ENCODE measurements around the gene POLE2.
A peak's percentile ranks its signal among the peaks of the same experiment; 100 is the strongest.
"Not testable (repeated sequence)": the region's sequence is repeated elsewhere in the genome, so short reads cannot be mapped to it uniquely, and the experiment has no call there.

Gene POLE2

GRCh38 chr14:49619273-49619672, 68.7 kb downstream of the POLE2 start:
- DNase-seq (ENCODE audit: low read depth in 2 of 2), result not testable (repeated sequence)

- DNase-seq (ENCODE audit: low read depth in 2 of 2), result no peak
These were observed 70.0 kb downstream of the POLE2 start for GRCh38 chr14:49617852-49618519.

GRCh38 chr14:49615776-49616175, 72.2 kb downstream of the POLE2 start:
- no peak for DNase-seq (ENCODE audit: low read depth in 2 of 2)

- no peak for DNase-seq (ENCODE audit: low read depth in 2 of 2)
These were observed 73.8 kb downstream of the POLE2 start for GRCh38 chr14:49614196-49614595.

- DNase-seq (ENCODE audit: low read depth in 2 of 2), result no peak
These were observed 75.3 kb downstream of the POLE2 start for GRCh38 chr14:49612671-49613070.

- no peak for DNase-seq (ENCODE audit: low read depth in 2 of 2)
These were observed 75.8 kb downstream of the POLE2 start for GRCh38 chr14:49612251-49612650.

GRCh38 chr14:49607583-49607982, 80.4 kb downstream of the POLE2 start:
- no peak for DNase-seq (ENCODE audit: low read depth in 2 of 2)

GRCh38 chr14:49598485-49599300, 89.3 kb downstream of the POLE2 start, which contains the start of gene LRR1:
LRR1 (plus strand) TSS chr14:49598940; CDS start chr14:49599021, 81 bp downstream.
- DNase-seq (ENCODE audit: low read depth in 2 of 2), result peak; percentile 67 to 69

GRCh38 chr14:49598189-49598484, 89.9 kb downstream of the POLE2 start:
- DNase-seq (ENCODE audit: low read depth in 2 of 2), result peak in 1 of 2 donors; percentile 4

- no peak for DNase-seq (ENCODE audit: low read depth in 2 of 2)
These were observed 93.5 kb downstream of the POLE2 start for GRCh38 chr14:49594347-49595091.
